Mammary epithelial cell (primary cell): ENCODE data around the gene RAD9B.

Experiments used
- EZH2 ChIP-seq: IDR thresholded peaks from 2 replicates; pipeline ENCODE4 v1.6.1; 2012; ENCODE audit warnings: low read length, inconsistent platforms, borderline replicate concordance
- TF ChIP-seq, protein P1 (sequence below), 2 donors: IDR thresholded peaks in 1 of 2; conservative IDR thresholded peaks in 1 of 2; 2 replicates each; pipeline ENCODE4 v1.5.1; 2011 to 2012; ENCODE audit warnings: inconsistent platforms in 2 of 2, low read length in 2 of 2, mild to moderate bottlenecking in 2 of 2, control low read depth in 1 of 2, low read depth in 1 of 2; ENCODE audit not compliant: insufficient read depth in 1 of 2; ENCODE audit errors: extremely low read depth in 1 of 2

DNA sequence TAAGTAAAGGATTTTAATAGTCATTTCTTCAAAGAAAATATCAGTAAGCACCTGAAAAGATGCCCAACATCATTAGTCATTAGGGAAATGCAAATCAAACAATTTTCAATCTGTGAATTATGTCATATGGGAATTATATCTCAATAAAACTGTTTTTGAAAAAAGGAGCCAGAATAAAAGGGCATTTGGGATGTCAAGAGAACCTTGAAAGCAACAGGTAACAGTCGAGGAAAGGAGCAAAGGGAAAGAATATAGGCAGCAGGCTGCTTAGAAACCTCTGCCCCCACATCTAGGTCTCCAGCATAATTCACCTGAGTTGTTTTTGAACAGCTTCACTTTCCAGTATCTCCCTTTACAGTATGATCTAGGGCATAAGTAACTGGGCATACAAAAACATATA, 12.2 kb downstream of the RAD9B start:
- TF ChIP-seq, protein P1, sequence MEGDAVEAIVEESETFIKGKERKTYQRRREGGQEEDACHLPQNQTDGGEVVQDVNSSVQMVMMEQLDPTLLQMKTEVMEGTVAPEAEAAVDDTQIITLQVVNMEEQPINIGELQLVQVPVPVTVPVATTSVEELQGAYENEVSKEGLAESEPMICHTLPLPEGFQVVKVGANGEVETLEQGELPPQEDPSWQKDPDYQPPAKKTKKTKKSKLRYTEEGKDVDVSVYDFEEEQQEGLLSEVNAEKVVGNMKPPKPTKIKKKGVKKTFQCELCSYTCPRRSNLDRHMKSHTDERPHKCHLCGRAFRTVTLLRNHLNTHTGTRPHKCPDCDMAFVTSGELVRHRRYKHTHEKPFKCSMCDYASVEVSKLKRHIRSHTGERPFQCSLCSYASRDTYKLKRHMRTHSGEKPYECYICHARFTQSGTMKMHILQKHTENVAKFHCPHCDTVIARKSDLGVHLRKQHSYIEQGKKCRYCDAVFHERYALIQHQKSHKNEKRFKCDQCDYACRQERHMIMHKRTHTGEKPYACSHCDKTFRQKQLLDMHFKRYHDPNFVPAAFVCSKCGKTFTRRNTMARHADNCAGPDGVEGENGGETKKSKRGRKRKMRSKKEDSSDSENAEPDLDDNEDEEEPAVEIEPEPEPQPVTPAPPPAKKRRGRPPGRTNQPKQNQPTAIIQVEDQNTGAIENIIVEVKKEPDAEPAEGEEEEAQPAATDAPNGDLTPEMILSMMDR (conservative IDR thresholded peaks at IDR 0.05 in 1 of 2, IDR thresholded peaks at IDR 0.05 in 1 of 2; ENCODE audit: extremely low read depth in 1 of 2, insufficient read depth in 1 of 2, low read depth in 1 of 2, low read length in 2 of 2): no peak
- TF ChIP-seq EZH2: no peak
